Activated naive CD4-positive, alpha-beta T cell treated with anti-CD3 and anti-CD28 coated beads for 36 hours (primary cell): ENCODE measurements around the gene ONECUT1. TPM values are rescaled to one million over a fixed set of nuclear protein-coding genes. Genes with fewer than 3 reads are reported as not detected.

Source experiments
- CTCF ChIA-PET: fragments of 350-600 bp; sonication (Branson Sonifier 250); formaldehyde crosslinking; loops from one replicate; lab custom pipeline; 2021; ENCODE audit warnings: antibody characterized with exemption; lab: Charles Lee
- DNase-seq: peaks from one replicate; pipeline ENCODE4 v3.0.0-alpha.2; 2020
- H3K27ac Mint-ChIP-seq: one replicate; pipeline ENCODE4 v1.8.0; 2021; ENCODE audit warnings: mild to moderate bottlenecking, mixed read lengths
- H3K27me3 Mint-ChIP-seq: one replicate; pipeline ENCODE4 v1.8.0; 2021; ENCODE audit warnings: low read depth, mixed read lengths
- H3K36me3 Mint-ChIP-seq: one replicate; pipeline ENCODE4 v1.8.0; 2021; ENCODE audit warnings: low read depth, mixed read lengths
- H3K4me1 Mint-ChIP-seq: one replicate; pipeline ENCODE4 v1.8.0; 2021; ENCODE audit warnings: low read depth, mixed read lengths
- H3K4me3 Mint-ChIP-seq: one replicate; pipeline ENCODE4 v1.8.0; 2021; ENCODE audit warnings: mild to moderate bottlenecking, moderate library complexity, mixed read lengths
- H3K9me3 Mint-ChIP-seq: one replicate; pipeline ENCODE4 v1.8.0; 2021; ENCODE audit warnings: mixed read lengths
- intact Hi-C: fragments of 100-400 bp; cut with micrococcal nuclease; formaldehyde crosslinking; loops from one replicate; pipeline ENCODE4 v1.15.1; 2023
- total RNA-seq, 2 experiments: library from RNA; stranded (reverse); gene quantifications; one replicate each; pipeline ENCODE4 v1.2.3, GENCODE V29; 2021

ONECUT1 gene
- total RNA-seq, 2 experiments from 2014 or later, result not detected

DNA sequence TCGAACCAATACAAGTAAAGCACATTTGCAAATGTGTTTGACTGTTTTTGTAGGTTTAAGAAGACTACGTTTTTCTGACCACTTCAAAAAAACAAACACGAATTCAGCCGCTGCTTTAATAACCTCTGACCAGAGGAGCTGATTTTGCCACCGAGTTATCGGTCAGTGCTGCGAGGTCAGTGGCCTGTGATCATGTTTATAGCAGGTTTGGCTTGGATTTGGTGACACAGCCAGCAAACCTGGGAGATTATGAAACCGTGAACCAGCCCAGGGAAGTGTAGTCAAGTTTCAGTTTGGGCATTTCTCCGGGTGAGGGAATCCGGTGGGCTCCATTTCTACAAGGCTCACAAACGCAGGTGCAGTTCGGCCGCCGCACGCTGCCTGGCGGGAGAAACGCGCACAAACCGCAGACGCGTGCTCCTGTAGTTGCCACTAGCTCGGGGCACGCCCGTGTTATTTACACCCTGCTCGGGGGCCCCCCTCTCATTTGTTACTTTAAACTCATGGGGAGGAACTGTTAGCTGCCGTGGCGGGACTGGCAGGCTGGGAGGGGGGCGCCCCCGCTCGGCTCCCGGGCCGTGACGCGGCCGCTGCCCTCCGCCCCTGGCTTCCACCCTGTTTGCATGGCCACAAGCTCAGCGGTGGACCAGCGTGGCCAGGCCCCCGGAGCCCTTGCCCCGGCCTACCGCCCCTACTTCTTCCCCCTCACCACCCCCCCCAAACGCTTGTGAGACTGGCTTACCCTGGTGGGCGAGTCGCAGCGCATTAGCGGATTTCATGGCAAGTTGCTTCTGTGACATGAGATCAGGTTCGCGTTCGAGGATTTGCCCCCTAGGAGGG lies 13.6 kb upstream of the ONECUT1 start:
- peaks cover 76% of the 10 kb centered on the region for H3K27me3 Mint-ChIP-seq
- H3K9me3 Mint-ChIP-seq, result no peaks in the 10 kb centered on the region
- intact Hi-C loops, result loop anchor here (1.0 to 2.0 kb wide), 2 partner anchors 8 to 13 kb away; partner anchors contain the start of gene ONECUT1
- CTCF ChIA-PET, result interaction anchor here (0.6 to 1.0 kb wide), 2 partner anchors 10 to 86 kb away, joined by 3 read pairs; no protein-coding TSS in a partner anchor
- DNase-seq, result no peak
- H3K4me3 Mint-ChIP-seq, result peak overlapping the region; percentile 12
- H3K36me3 Mint-ChIP-seq, result no peaks in the 10 kb centered on the region
- no peak overlapping the region for H3K27ac Mint-ChIP-seq
- H3K4me1 Mint-ChIP-seq, result peaks cover 29% of the 10 kb centered on the region

DNA sequence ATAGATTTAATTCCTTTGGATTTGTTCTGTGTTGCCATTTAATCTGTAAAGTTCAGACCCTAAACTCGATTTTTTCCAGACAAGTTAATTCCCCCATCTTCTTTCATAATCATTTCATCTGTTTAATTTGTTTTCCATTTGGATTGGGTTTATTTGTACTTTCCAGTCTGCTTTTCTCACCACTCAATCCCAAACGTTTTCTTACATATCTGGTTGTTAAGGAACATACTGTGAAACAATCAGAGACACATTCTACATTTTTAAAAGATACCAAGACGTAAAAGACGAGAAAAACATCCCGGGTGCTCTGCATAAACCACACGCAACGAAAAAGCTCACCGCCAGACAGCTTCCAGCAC lies 13.0 kb upstream of the ONECUT1 start:
- Mint-ChIP-seq H3K9me3 (no peaks in the 10 kb centered on the region), H3K27ac (no peak overlapping the region), H3K36me3 (no peaks in the 10 kb centered on the region), H3K27me3 (peaks cover 74% of the 10 kb centered on the region), H3K4me3 (no peak overlapping the region), H3K4me1 (peaks cover 29% of the 10 kb centered on the region)
- intact Hi-C loops, result no loop called here
- no peak for DNase-seq
- CTCF ChIA-PET, result interaction anchor here (1.0 kb wide), 1 partner anchor 10 kb away, joined by 3 read pairs; no protein-coding TSS in a partner anchor

DNA sequence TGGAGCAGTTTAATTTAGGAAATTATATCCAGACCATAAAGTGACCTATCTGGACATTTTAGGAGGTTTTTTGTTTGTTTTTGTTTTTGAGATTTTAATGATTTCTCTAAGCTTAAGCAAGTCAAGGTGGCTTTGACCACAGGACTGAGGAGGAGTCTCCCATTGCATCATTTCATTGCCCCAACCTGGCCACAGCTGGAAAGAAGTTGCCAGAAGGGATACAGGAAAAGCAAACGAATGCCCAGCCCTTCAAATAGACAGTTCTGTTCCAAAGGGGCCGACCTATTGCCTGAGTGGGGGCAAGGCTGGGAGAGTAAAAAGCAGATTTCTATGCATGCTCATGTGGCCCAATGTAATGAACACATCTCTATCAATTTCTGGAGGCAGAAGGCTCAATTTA lies 12.0 kb upstream of the ONECUT1 start:
- no peaks in the 10 kb centered on the region for H3K9me3 Mint-ChIP-seq
- H3K4me1 Mint-ChIP-seq, result peaks cover 34% of the 10 kb centered on the region
- H3K27ac Mint-ChIP-seq, result no peak overlapping the region
- intact Hi-C loops, result no loop called here
- no peak for DNase-seq
- H3K27me3 Mint-ChIP-seq, result peaks cover 75% of the 10 kb centered on the region
- no peak overlapping the region for H3K4me3 Mint-ChIP-seq
- no peaks in the 10 kb centered on the region for H3K36me3 Mint-ChIP-seq
- CTCF ChIA-PET, result interaction anchor here (1.4 kb wide), 1 partner anchor 19 kb away, joined by 5 read pairs; no protein-coding TSS in a partner anchor

DNA sequence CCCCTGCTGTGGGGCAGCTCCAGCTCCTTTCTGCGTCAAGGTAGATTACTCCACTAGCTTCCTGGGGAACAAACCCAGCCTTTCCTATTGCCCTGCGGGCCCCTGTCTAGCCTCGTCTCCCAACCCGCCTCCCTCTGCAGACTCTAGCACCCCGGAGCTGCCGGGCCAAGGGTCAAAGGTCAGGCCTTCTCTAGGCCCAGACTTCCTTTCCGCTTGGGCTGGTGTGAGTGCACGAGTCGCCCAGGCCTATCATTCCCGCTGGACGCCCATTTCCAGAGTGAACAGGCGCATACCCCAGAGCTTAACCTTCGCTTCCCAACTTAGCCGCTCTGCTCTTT lies 11.6 kb upstream of the ONECUT1 start:
- intact Hi-C loops, result no loop called here
- no peak overlapping the region for H3K4me3 Mint-ChIP-seq
- CTCF ChIA-PET, result interaction anchor here (1.4 kb wide), 1 partner anchor 19 kb away, joined by 5 read pairs; no protein-coding TSS in a partner anchor
- H3K4me1 Mint-ChIP-seq, result peaks cover 38% of the 10 kb centered on the region
- H3K27me3 Mint-ChIP-seq, result peaks cover 76% of the 10 kb centered on the region
- no peak overlapping the region for H3K27ac Mint-ChIP-seq
- no peaks in the 10 kb centered on the region for H3K9me3 Mint-ChIP-seq
- no peaks in the 10 kb centered on the region for H3K36me3 Mint-ChIP-seq
- DNase-seq, result no peak

DNA sequence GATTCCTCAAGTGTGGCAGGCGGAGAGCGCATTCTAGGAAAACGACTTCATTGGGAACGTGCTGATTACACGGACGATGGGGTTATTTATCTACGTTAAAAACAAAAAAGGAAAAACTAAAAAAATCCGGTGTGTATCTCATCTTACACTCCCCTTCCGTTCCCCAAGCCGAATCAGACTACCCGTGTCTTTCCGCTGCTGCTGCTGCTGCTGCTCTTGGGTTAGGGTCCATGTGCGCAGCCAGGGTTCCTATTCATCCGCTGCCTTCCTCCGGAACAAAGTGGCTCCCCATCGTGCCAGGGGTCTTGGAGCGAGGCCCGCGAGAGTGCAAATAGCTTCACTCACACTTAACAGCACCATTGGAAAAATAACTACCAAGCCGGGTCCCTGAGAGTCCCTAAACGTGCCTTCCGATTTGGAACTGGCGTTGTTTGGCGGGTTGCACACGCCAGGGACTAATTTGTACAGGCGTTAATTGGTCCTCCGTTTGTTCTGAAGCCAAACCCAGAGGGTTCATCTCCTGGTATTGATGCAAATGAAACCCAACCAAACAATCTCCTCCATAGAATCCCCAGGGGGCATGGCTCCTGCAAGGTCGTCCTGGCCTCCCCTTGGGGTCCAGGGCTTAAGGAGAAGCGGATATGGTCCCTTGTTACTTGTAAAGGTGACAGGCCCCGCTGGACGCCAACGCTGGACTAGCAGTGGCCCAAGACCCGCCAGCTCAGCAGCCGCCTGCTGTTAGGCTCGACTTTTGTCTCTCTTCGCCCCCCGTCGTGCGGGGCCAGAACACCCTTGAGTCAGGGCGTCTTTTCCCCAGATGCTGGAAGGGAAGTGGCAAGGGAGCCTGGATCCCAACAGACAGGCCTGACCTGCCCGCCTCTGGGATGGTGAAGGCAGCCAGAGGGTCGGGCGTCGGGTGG lies 11.0 kb upstream of the ONECUT1 start:
- CTCF ChIA-PET, result interaction anchor here (1.4 kb wide), 1 partner anchor 18 kb away, joined by 5 read pairs; no protein-coding TSS in a partner anchor
- Mint-ChIP-seq H3K4me3 (no peak overlapping the region), H3K27me3 (peaks cover 77% of the 10 kb centered on the region), H3K36me3 (no peaks in the 10 kb centered on the region), H3K27ac (no peak overlapping the region), H3K9me3 (no peaks in the 10 kb centered on the region), H3K4me1 (peaks cover 39% of the 10 kb centered on the region)
- DNase-seq, result no peak
- intact Hi-C loops, result no loop called here

DNA sequence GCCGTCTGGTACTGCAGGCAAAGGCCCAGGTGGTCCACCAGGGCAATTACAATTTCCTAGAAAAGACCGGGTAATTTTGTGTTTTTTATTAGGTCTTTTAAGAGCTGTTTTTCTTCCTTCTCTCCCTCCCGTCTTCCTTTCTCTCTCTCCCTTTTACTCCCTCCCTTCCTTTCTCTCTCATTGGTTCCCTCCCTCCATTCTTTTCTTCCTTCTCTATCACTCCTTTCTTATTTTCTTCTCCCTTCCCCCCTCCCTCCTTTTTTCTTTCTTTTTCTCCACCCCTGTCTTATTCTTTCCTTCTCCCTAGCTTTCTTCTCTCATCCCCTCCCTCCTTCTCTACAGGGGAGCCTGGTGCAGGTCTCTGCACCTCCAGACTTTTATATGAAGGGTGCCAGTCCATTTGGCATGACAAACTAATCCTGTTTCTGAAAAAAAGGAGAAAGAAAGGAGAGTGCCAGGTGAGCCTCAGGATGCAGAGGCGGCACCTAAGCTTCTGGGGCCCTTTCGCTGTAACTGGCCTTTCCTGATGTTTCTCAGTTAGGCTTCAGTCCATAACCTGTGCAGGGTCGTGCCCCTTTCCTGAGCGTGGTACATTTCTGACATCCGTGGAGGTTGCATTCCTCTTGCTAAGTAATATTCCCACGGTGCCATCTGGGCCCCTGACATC lies 9.1 kb upstream of the ONECUT1 start:
- no peaks in the 10 kb centered on the region for H3K9me3 Mint-ChIP-seq
- intact Hi-C loops, result no loop called here
- CTCF ChIA-PET, result interaction anchor here (1.3 to 1.5 kb wide), 2 partner anchors 15 to 16 kb away, joined by 3 to 4 read pairs; no protein-coding TSS in a partner anchor
- DNase-seq, result no peak
- no peaks in the 10 kb centered on the region for H3K36me3 Mint-ChIP-seq
- peaks cover 40% of the 10 kb centered on the region for H3K4me1 Mint-ChIP-seq
- peaks cover 87% of the 10 kb centered on the region for H3K27me3 Mint-ChIP-seq
- no peak overlapping the region for H3K4me3 Mint-ChIP-seq
- H3K27ac Mint-ChIP-seq, result no peak overlapping the region

DNA sequence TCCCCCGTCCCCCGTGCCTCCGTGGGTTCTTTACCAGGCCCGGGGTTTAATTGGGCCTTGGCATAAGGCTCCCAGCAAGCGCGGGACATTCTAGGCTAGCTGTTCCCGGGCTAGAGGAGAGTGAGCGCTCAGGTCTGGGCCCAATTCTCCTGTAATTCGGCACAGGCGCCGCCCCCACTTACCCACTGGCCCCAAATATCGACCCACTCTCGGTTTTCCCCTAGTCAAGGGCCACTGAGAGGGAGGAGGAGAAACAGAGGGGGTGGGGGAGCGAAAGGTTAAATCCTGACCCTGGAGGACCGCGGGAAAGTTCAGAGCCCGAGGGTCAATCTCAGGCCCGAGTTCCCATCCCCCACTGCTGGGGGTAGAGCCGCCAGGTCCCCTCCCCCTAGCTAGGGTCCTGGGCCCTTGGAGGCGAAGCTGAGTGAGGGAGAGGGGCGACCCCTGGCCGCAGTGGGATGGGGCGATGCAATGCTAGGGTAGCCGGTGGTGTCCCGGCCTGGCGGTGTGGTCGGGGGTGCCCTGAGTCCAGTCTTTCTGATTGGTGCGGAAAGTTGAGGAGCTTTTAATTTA lies 8.5 kb upstream of the ONECUT1 start:
- DNase-seq, result no peak
- Mint-ChIP-seq H3K27ac (no peak overlapping the region), H3K36me3 (no peaks in the 10 kb centered on the region), H3K27me3 (peaks cover 88% of the 10 kb centered on the region), H3K4me3 (no peak overlapping the region), H3K4me1 (peaks cover 36% of the 10 kb centered on the region), H3K9me3 (no peaks in the 10 kb centered on the region)
- intact Hi-C loops, result no loop called here
- CTCF ChIA-PET, result interaction anchor here (1.3 to 1.5 kb wide), 2 partner anchors 14 to 16 kb away, joined by 3 to 4 read pairs; no protein-coding TSS in a partner anchor

DNA sequence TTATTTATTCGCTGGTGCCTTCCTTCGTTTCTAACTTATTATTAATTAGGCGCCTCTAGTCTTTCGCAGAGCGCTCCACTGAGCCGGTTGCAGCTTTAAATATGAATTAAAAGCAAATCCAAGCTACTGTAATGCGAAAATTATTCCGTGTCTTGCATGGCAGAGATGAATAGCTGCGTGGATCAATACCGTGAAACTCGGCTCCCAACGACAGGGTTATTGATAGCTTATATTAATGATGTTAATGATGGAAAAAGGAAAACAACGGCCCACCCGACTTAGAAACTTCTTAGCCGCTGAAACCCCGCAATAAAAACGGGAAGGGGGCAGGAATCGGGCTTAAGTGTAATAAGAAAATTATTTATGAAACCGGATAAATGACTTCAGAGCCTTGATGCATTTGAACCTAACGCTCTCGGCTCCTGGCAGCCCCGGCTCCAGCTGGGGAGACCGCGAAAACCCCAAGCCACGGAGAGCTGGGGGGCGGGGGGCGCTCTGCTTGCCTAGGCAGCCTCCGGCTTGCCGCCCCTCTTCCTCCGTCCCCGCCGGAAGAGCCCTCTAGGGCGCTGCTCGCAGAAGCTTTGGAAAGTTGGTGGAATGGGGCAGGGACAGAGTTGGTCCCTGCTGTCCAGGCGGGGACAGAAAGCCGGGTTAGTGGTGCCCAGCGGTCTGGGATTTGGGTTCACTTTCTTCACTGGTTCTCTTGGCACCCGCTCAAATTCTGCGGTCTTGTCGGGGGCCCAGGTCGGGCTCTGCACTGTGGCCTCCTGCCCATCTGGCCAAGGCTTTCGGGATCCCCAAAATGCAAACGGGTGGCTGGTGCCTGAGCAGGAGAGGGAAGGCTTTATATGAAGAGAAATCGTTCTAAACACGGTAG lies 7.7 kb upstream of the ONECUT1 start:
- Mint-ChIP-seq H3K27ac (no peak overlapping the region), H3K4me1 (peaks cover 30% of the 10 kb centered on the region), H3K36me3 (no peaks in the 10 kb centered on the region), H3K9me3 (no peaks in the 10 kb centered on the region), H3K4me3 (no peak overlapping the region), H3K27me3 (peaks cover 87% of the 10 kb centered on the region)
- CTCF ChIA-PET, result interaction anchor here (1.3 to 1.4 kb wide), 2 partner anchors 11 to 14 kb away, joined by 3 read pairs; no protein-coding TSS in a partner anchor
- DNase-seq, result no peak
- intact Hi-C loops, result no loop called here

DNA sequence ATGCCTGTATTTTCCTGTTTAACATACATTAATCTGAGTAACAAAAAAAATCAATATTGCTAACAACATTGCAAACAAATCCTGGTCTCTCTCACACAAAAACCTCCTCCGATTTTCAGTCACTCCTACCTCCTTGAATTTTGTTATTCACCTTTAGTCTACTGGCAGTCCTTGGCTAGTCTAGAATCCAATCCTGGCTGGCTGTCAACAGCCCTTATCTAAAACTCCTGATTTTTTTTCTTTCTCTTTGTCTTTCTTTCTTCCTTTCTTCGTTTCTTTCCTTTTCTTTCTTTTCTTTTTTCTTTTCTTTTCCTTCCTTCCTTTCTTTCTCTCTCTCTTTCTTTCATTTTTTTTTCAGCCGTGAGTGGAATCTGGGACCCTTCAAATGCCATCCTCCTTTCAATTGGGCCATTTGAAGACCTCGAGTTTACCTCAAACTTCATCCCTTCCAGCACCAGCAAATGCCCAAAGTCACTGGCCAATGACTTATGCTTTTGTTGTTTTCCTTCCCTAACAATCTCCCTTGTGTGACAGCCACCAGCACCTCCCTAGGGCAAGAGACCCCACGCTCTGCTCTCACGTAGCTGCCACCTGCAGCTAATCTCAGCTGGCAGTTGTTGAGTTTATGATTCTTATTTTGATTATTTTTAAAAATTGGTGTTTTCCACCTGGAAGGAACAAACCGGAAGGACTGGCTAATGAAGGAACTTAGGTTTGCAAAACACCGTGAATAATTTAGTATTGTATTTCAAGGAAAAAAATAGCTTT lies 6.8 kb upstream of the ONECUT1 start:
- Mint-ChIP-seq H3K9me3 (no peaks in the 10 kb centered on the region), H3K4me3 (no peak overlapping the region), H3K36me3 (no peaks in the 10 kb centered on the region), H3K27ac (no peak overlapping the region), H3K4me1 (peaks cover 30% of the 10 kb centered on the region), H3K27me3 (peaks cover 87% of the 10 kb centered on the region)
- no peak for DNase-seq
- intact Hi-C loops, result loop anchor here (1.0 kb wide), 1 partner anchor 9 kb away; no protein-coding TSS in a partner anchor
- CTCF ChIA-PET, result interaction anchor here (1.4 kb wide), 1 partner anchor 10 kb away, joined by 3 read pairs; no protein-coding TSS in a partner anchor

DNA sequence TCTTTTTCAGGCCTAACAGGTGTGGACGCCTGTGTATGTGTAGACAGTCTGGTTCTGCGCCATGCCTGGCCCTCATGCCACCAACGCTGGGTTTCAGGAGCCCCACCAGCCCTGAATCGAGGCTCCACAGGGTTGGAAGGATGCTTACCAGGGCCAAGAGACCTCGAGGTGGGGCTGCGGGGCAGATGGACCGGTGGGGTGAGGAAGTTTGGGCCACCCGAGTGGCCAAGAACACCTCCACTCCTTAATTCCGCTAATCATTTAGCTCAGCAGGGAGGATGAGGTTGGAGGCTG lies 6.0 kb upstream of the ONECUT1 start:
- H3K4me3 Mint-ChIP-seq, result no peak overlapping the region
- no peak overlapping the region for H3K27ac Mint-ChIP-seq
- DNase-seq, result no peak
- no peaks in the 10 kb centered on the region for H3K9me3 Mint-ChIP-seq
- peaks cover 86% of the 10 kb centered on the region for H3K27me3 Mint-ChIP-seq
- CTCF ChIA-PET, result no interaction called here
- intact Hi-C loops, result loop anchor here (1.0 kb wide), 1 partner anchor 8 kb away; no protein-coding TSS in a partner anchor
- peaks cover 30% of the 10 kb centered on the region for H3K4me1 Mint-ChIP-seq
- H3K36me3 Mint-ChIP-seq, result no peaks in the 10 kb centered on the region
